Fibroblast of lung (primary cell): ENCODE measurements around the gene DHRS4L2.
"Not testable (repeated sequence)": the region's sequence is repeated elsewhere in the genome, so short reads cannot be mapped to it uniquely, and the experiment has no call there.

ENCODE experiments used
- CTCF ChIP-seq, 2 donors: IDR thresholded peaks in 1 of 2; conservative IDR thresholded peaks in 1 of 2; 1 replicate in 1 of 2; 2 replicates in 1 of 2; pipeline ENCODE4 v1.5.1; 2011 to 2012; ENCODE audit warnings: low read length in 2 of 2, control low read depth in 1 of 2, inconsistent platforms in 1 of 2, low read depth in 1 of 2, mild to moderate bottlenecking in 1 of 2
- EZH2 ChIP-seq: IDR thresholded peaks from 2 replicates; pipeline ENCODE4 v1.5.1; 2012; ENCODE audit warnings: low read length, control low read depth, mild to moderate bottlenecking; ENCODE audit errors: missing control alignments

DNA sequence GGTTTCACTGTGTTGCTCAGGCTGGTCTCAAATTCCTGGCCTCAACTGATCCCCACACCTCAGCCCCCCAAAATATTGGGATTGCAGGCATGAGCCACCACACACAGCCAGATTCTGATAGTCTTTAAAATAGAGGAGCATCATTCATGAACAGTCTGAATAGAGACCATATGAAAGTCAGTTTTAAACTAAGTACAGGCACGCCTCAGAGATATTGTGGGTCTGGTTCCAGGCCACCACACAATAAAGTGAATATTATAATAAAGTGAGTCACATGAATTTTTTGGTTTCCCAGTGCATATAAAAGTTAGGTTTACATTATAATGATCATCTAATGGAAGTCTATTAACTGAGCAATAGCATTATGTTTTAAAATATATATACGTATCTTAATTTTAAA is 27.0 kb upstream of the DHRS4L2 start:
- TF ChIP-seq CTCF (conservative IDR thresholded peaks at IDR 0.05 in 1 of 2, IDR thresholded peaks at IDR 0.05 in 1 of 2; ENCODE audit: low read depth in 1 of 2, low read length in 2 of 2); EZH2: not testable (repeated sequence)
